ENCODE results near the gene RNF19B. TPM values are rescaled to one million over a fixed set of nuclear protein-coding genes. Genes with fewer than 3 reads are reported as not detected.

The RNF19B gene
- total and polyA plus RNA-seq, 2 of the 8 experiments (the other 6 are each of a cell fraction or from before 2014, with no cell fraction given): 9.2 to 11.2 TPM

GRCh38 chr1:32895325-32896215 is 69.0 kb downstream of the RNF19B start:
- Histone ChIP-seq H2BK120ac (replicated peaks; ENCODE audit: low read depth, low read length) (no peak overlapping the region), H3K14ac (ENCODE audit: insufficient read length) (no peak overlapping the region), H3K79me1 (ENCODE audit: low read depth, low read length) (no peaks in the 10 kb centered on the region), H4K20me1 (replicated peaks in 1 of 2; ENCODE audit: control insufficient read depth in 1 of 2, insufficient read depth in 2 of 2, low read length in 2 of 2) (peaks cover 2 to 7% of the 10 kb centered on the region in 2 experiments), H3K27me3 (replicated peaks in 1 of 4; ENCODE audit: control insufficient read depth in 3 of 4, extremely low read depth in 1 of 4, insufficient read depth in 3 of 4, low read length in 3 of 4) (peaks cover 8 to 42% (median 32%) of the 10 kb centered on the region in 4 experiments), H3K56ac (replicated peaks; ENCODE audit: insufficient read length, low read depth, low read length) (no peak overlapping the region), H3K9me3 (ENCODE audit: insufficient read depth in 2 of 2, low read depth in 1 of 2, low read length in 1 of 2) (peaks cover 0 to 6% of the 10 kb centered on the region in 2 experiments; a peak in 1 of 4 replicates), H3K18ac (ENCODE audit: extremely low read depth, low read length) (no peak overlapping the region), H3K23me2 (ENCODE audit: low read depth, low read length) (peaks cover 5% of the 10 kb centered on the region; the same call in 1 of the 2 replicates), H3K9ac (replicated peaks in 1 of 4; ENCODE audit: extremely low read depth in 1 of 4, low read depth in 3 of 4, low read length in 3 of 4) (no peak overlapping the region), H2BK5ac (ENCODE audit: low read depth, low read length) (no peak overlapping the region), H4K8ac (ENCODE audit: extremely low read depth, insufficient read depth, low read length) (no peak overlapping the region), H3K4me1 (replicated peaks in 1 of 4; ENCODE audit: control insufficient read depth in 3 of 4, insufficient read depth in 4 of 4, low read length in 3 of 4) (peaks cover 0 to 18% (median 9%) of the 10 kb centered on the region in 4 experiments; a peak in 6 of 7 replicates), H4K91ac (replicated peaks; ENCODE audit: insufficient read length, low read length) (no peak overlapping the region), H3K36me3 (ENCODE audit: control insufficient read depth in 2 of 4, insufficient read depth in 4 of 4, low read length in 3 of 4) (no peaks in the 10 kb centered on the region), H4K5ac (ENCODE audit: insufficient read length, low read depth, low read length) (no peak overlapping the region), H3K27ac (ENCODE audit: low read depth, low read length) (no peak overlapping the region), H2AK5ac (ENCODE audit: low read depth, low read length) (no peak overlapping the region), H2AFZ (ENCODE audit: low read length) (no peak overlapping the region), H2BK12ac (ENCODE audit: low read depth, low read length) (no peak overlapping the region), H3K79me2 (ENCODE audit: control insufficient read depth in 1 of 2, insufficient read depth in 2 of 2, low read length in 2 of 2) (no peaks in the 10 kb centered on the region), H2BK20ac (ENCODE audit: low read length) (no peak overlapping the region), H2BK15ac (ENCODE audit: low read length) (peak overlapping the region; percentile 88; the same call in 1 of the 2 replicates), H3K23ac (ENCODE audit: insufficient read length) (no peak overlapping the region), H3K4ac (replicated peaks; ENCODE audit: insufficient read length, low read depth, low read length) (no peak overlapping the region), H3K4me3 (ENCODE audit: extremely low read depth in 1 of 4, insufficient read depth in 2 of 4, low read depth in 3 of 4, low read length in 4 of 4) (no peak overlapping the region), H3K4me2 (ENCODE audit: insufficient read depth in 1 of 2, low read depth in 2 of 2, low read length in 2 of 2) (no peak overlapping the region; a peak in 1 of 4 replicates)
- CTCF ChIA-PET (ENCODE audit: partially characterized antibody): interaction anchor here (0.5 to 16.6 kb wide), 8 partner anchors 17 to 400 kb away, joined by 3 to 382 read pairs (median 4); partner anchors contain the start of genes FNDC5 and HPCA
- POLR2A ChIA-PET (ENCODE audit: partially characterized antibody): interaction anchor here (0.7 to 1.8 kb wide), 2 partner anchors 11 to 534 kb away, joined by 3 to 5 read pairs; no protein-coding TSS in a partner anchor
- no peak for FAIRE-seq
- 90% methylated on average over 24 of the region's 26 CpGs; no CpG with 5 or more reads in 1 of the 2 experiments for WGBS, 2 experiments (ENCODE audit: extremely low coverage in 1 of 2, insufficient coverage in 1 of 2, insufficient read length in 1 of 2, insufficient replicate concordance in 2 of 2, low coverage in 1 of 2, low lambda C conversion rate in 2 of 2, missing lambda C conversion rate in 1 of 2)
- no peak for DNase-seq (ENCODE audit: low read depth in 1 of 2, low spot score in 2 of 2)
- TF ChIP-seq BRCA1 (IDR thresholded peaks at IDR 0.05; ENCODE audit: low read depth, low read length) (no peak), FOSL1 (IDR thresholded peaks at IDR 0.05; ENCODE audit: insufficient read depth, low read depth, low read length) (no peak), GABPA (IDR thresholded peaks at IDR 0.05; ENCODE audit: borderline replicate concordance, insufficient read depth, low read length) (no peak), TBP (IDR thresholded peaks at IDR 0.05; ENCODE audit: low read depth, low read length) (no peak), EP300 (IDR thresholded peaks at IDR 0.05; ENCODE audit: borderline replicate concordance in 1 of 2, low read depth in 2 of 2, low read length in 2 of 2) (no peak)
